ENCODE measurements around the gene PTPRCAP. TPM values are rescaled to one million over a fixed set of nuclear protein-coding genes. Genes with fewer than 3 reads are reported as not detected.

Gene PTPRCAP
- total RNA-seq, 1 donor from 2014 or later = 4.2 TPM

GRCh38 chr11:67389477-67389876 lies 48.0 kb downstream of the PTPRCAP start:
- no peak for DNase-seq (ENCODE audit: low spot score)
- no peak for ATAC-seq
- intact Hi-C loops (cut with DNase I) = no loop called here

GRCh38 chr11:67387518-67387917 lies 50.0 kb downstream of the PTPRCAP start:
- intact Hi-C loops (cut with DNase I) = no loop called here
- no peak for DNase-seq (ENCODE audit: low spot score)
- no peak for ATAC-seq

- DNase-seq (ENCODE audit: low spot score) (no peak), ATAC-seq (no peak)
- intact Hi-C loops (cut with DNase I) = no loop called here
These were observed 50.4 kb downstream of the PTPRCAP start for GRCh38 chr11:67387069-67387468.

Other genes with a start within 250 kb of the PTPRCAP start
- gene GRK2, start 171.2 kb downstream of the PTPRCAP start, total RNA-seq = 61.7 TPM
- gene ANKRD13D, start 148.4 kb downstream of the PTPRCAP start, total RNA-seq = 69.7 TPM
- gene SSH3, start 134.2 kb downstream of the PTPRCAP start, total RNA-seq = 40.7 TPM
- gene POLD4, start 84.1 kb downstream of the PTPRCAP start, total RNA-seq = 43.5 TPM
- gene CLCF1, start 64.1 kb downstream of the PTPRCAP start, total RNA-seq = 7.5 TPM
- 23.8 TPM for gene RAD9A, start 45.7 kb downstream of the PTPRCAP start, total RNA-seq
- 56.2 TPM for gene PPP1CA, start 35.8 kb downstream of the PTPRCAP start, total RNA-seq
- gene TBC1D10C, start 33.6 kb downstream of the PTPRCAP start, total RNA-seq = 7.4 TPM
- 8.4 TPM for gene CARNS1, start 22.0 kb downstream of the PTPRCAP start, total RNA-seq
- 30.8 TPM for gene RPS6KB2, start 9.2 kb downstream of the PTPRCAP start, total RNA-seq
- 59.8 TPM for gene CORO1B, start 5.8 kb upstream of the PTPRCAP start, total RNA-seq
- gene GPR152, start 15.0 kb upstream of the PTPRCAP start, total RNA-seq = not detected
- 2.5 TPM for gene CABP4, start 17.7 kb upstream of the PTPRCAP start, total RNA-seq
- gene TMEM134, start 31.6 kb upstream of the PTPRCAP start, total RNA-seq = 49.9 TPM
- 72.0 TPM for gene AIP, start 45.3 kb upstream of the PTPRCAP start, total RNA-seq
- gene PITPNM1, start 67.7 kb upstream of the PTPRCAP start, total RNA-seq = 80.0 TPM
- gene CDK2AP2, start 70.5 kb upstream of the PTPRCAP start, total RNA-seq = 73.6 TPM
- gene CABP2, start 85.8 kb upstream of the PTPRCAP start, total RNA-seq = not detected
- 329 TPM for gene GSTP1, start 146.1 kb upstream of the PTPRCAP start, total RNA-seq
- gene NDUFV1, start 169.3 kb upstream of the PTPRCAP start, total RNA-seq = 126 TPM
- 7.8 TPM for gene NUDT8, start 192.3 kb upstream of the PTPRCAP start, total RNA-seq
- gene TBX10, start 202.1 kb upstream of the PTPRCAP start, total RNA-seq = not detected
- gene ACY3, start 213.0 kb upstream of the PTPRCAP start, total RNA-seq = 0.45 TPM
- not detected for gene ALDH3B2, start 236.9 kb upstream of the PTPRCAP start, total RNA-seq